ENCODE data around the gene PIMREG.

DNA sequence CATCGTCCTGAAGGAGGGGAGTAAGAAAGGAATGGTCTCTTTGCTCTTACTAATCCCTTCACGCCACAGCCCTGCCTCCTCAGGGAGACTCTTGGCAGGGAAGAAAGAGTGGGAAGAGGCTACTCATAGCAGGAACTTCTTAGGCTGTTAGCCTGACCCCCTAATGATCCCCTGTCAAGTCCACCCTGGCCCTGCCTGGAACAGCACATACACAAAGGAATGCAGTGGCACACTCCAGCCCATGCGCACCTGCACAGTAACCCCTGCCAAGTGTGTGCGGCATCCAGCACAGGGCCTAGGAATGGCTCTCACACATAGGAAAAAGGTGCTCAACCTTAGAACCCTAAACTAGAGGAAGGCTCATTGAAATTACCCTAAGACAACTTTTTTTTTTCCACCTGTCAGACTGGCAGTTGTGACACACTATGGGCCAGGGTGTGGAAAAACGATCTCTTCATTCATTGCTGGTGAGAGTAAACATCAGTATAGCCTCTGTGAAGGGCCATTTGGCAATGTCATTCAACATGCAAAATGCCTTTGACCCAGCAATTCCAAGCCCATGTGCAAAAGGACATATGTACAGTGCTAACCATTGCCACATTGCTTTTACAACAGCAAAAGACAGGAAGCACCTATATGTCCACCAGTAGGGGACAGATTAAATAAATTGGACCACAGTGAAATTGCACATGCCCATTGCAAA, 50.1 kb downstream of the PIMREG start:
- TF ChIP-seq, protein P1, sequence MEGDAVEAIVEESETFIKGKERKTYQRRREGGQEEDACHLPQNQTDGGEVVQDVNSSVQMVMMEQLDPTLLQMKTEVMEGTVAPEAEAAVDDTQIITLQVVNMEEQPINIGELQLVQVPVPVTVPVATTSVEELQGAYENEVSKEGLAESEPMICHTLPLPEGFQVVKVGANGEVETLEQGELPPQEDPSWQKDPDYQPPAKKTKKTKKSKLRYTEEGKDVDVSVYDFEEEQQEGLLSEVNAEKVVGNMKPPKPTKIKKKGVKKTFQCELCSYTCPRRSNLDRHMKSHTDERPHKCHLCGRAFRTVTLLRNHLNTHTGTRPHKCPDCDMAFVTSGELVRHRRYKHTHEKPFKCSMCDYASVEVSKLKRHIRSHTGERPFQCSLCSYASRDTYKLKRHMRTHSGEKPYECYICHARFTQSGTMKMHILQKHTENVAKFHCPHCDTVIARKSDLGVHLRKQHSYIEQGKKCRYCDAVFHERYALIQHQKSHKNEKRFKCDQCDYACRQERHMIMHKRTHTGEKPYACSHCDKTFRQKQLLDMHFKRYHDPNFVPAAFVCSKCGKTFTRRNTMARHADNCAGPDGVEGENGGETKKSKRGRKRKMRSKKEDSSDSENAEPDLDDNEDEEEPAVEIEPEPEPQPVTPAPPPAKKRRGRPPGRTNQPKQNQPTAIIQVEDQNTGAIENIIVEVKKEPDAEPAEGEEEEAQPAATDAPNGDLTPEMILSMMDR (optimal IDR thresholded peaks at IDR 0.05 in 1 of 3, IDR thresholded peaks at IDR 0.05 in 1 of 3, conservative IDR thresholded peaks at IDR 0.05 in 1 of 3; ENCODE audit: extremely low read depth in 1 of 3, insufficient read depth in 2 of 3, low read length in 3 of 3), result no peak
- no peak for TF ChIP-seq EZH2 (IDR thresholded peaks at IDR 0.05; ENCODE audit: low read length)
